ENCODE results near the gene CALD1.
A peak's percentile ranks its signal among the peaks of the same experiment; 100 is the strongest.
"Not testable (repeated sequence)": the region's sequence is repeated elsewhere in the genome, so short reads cannot be mapped to it uniquely, and the experiment has no call there.

Gene CALD1

GRCh38 chr7:134954197-134955082 lies 175.0 kb downstream of the CALD1 start:
- peak; percentile 58 for DNase-seq (ENCODE audit: low read depth)

GRCh38 chr7:134957005-134957404 lies 177.6 kb downstream of the CALD1 start:
- no peak for DNase-seq (ENCODE audit: low read depth)

DNA sequence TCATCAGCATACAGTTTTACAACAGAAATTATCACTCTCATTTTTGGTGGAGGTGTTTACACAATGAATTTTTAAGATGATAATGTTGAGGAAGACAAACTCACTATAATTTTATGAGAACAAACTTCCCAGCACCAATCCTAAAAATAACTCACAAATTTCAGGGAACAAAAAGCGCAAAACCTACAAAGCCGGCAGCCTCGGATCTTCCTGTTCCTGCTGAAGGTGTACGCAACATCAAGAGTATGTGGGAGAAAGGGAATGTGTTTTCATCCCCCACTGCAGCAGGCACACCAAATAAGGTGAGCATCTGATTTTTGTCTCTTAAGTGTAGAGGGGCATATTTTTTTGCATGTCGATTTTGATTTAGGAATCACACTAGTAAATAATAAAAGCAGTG lies 180.4 kb downstream of the CALD1 start:
- no peak for DNase-seq (ENCODE audit: low read depth)

- no peak for DNase-seq (ENCODE audit: low read depth)
Measured at GRCh38 chr7:134962270-134962780, 182.9 kb downstream of the CALD1 start.

DNA sequence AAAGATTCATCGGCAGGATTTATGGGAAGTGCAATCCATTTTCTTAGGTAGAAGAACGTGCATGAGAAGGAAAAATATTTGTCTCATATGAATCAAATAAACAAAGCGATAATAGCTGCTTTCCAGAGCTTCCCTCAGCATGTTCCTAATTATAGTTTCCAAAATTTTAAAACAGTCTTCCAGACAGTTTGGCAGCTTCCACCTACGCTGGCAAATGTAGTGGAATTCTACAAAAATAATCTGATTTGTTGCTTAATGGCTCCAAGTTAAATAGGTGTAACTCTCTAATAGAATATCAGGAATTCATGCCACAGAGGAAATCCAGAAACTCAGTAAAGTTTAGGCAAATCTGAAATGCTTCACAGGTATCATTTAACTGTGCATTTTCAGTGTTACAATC lies 183.6 kb downstream of the CALD1 start:
- DNase-seq (ENCODE audit: low read depth): no peak

DNA sequence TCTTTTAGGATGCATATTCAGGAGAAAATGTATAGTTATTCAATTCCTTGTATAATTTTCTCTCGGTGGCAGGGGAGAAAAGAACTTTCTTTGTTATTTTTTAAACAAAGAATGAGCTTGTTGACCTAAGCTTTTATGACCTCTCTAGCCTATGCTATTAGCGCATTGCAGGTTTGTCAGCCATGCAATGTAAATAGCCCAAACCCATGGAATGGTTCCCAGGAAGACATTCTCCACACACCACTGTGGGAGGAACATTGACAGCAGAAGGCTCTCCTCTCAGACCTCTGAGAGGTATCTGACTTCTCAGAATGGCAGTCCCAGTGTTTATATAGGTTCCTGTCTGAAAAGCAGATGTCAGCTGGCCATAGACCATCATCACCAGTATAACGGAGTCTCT lies 187.3 kb downstream of the CALD1 start:
- no peak for DNase-seq (ENCODE audit: low read depth)

DNA sequence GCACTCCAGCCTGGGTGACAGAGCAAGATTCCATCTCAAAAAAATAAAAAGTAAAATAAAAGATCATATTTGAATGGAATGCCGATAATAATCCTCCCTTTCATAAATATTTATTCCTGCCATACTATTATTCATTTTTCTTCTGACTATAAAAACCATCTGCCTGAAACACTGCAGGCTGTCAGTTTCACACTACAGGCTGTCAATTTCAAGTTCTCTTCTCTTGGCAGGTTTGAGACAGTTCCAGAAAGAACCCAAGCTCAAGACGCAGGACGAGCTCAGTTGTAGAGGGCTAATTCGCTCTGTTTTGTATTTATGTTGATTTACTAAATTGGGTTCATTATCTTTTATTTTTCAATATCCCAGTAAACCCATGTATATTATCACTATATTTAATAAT lies 188.7 kb downstream of the CALD1 start:
- DNase-seq (ENCODE audit: low read depth): no peak

GRCh38 chr7:134981645-134982044 lies 202.2 kb downstream of the CALD1 start:
- DNase-seq (ENCODE audit: low read depth): not testable (repeated sequence)

DNA sequence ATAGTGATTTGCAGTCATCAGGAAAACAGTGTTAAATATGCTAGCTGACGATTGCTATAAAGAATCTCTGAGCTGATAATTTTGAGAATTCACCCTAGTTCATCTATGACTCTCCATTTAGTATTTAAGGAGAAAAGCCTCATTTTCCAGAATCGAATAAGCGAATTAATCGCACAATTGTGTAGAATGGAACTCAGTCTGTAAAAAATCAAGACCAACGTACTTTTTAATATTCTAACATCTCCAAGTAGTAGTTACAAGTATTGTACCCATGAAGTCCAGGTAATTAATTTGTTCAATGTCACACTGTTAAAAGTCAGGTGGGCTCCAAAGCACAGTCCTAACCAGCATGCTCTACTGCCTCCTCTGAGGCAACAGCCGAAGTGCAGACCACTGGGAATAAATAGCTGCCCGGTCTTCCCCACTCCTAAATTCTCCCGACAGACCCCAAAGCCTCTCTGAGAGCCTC lies 206.5 kb downstream of the CALD1 start:
- DNase-seq (ENCODE audit: low read depth): no peak

DNA sequence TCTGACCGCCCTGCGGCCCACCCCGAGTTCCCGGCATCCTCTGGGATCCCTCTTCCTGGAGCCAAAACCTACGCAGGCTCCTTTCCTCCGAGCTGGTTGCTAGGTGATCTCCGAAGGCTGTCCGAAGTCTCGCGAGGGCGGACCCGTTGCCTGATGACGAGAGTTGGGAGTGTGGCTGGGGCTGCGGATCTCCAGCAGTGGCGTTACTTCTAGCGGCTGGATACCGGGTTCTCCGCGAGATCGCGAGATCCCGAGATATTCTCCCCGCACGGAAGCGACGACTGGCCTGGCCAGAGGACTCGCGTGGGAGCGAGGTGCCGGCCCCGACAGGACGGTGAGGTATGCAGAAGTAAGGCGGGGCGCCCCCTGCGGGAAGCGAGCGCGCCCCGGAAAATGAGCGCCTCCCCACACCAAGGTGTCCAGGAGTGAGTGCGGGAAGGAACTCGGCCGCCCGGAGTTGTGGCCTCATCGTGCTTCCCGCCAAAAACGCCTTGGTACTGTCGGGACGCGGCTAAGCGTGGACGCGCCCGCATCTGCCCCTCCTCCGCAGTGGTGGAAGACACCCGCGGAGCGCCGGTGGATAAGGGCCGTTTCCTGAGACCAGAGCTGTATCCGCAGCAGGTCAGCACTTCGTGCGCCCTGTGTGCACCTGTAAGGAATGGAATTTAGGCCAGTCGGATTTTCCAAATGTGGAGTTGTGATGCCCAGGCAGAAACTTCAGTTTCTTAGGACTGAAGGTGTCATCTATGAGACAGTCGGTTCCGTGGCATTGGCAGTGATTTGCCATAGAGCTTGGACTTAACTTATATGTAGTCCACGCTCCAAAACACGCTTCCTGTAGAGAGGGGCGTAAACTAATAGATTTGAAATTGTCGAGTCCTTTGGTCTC lies 207.2 kb downstream of the CALD1 start, which contains the start of gene AGBL3:
AGBL3 (plus strand) TSS at position 146 of the 889 bp plus-strand sequence. CDS start 1,426 bp downstream, outside the sequence.
- peak; percentile 96 for DNase-seq (ENCODE audit: low read depth)

- peak; percentile 19 for DNase-seq (ENCODE audit: low read depth)
Measured at GRCh38 chr7:134988161-134988560, 208.7 kb downstream of the CALD1 start.

DNA sequence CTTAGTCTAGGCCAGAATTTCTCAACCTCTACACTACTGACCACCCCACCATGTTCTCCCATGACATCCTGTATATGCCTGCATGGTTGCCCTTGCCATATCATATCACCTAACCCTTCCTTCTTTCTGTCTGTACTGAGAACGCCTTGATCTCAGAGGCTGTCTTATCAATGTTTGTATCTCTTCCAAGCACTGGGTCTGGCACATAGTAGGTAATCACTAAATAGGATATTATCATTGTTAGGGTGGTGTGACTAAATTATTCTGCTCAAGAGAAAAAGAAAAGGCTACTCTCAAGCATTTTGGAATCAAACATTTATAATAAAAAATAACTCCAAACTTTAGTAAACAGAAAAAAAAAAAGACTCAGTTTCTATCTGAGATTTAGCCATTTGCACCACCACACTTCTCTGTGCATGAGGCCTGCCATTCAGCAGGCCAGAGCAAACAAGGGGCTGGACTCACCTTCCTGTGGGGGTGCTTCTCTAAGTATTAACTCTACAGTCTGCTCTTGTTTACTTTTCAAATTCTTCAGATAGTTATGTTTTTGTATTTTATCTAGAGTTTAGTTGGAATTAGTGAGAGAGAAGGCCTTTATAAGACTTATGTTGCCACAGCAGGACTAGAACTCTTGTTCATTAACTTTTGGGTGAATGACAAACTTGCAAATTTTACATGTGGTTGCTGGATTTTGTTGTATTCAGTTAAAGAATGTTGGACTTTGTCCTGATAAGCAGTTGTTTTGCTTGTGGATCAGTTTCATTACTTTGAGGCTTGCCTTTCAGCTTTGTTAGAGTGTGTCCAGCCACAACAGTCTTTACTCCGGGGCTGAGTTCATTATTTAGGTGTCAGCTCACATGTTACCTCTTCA lies 212.3 kb downstream of the CALD1 start:
- DNase-seq (ENCODE audit: low read depth): no peak

- no peak for DNase-seq (ENCODE audit: low read depth)
Measured at GRCh38 chr7:134992626-134993179, 213.3 kb downstream of the CALD1 start.

DNA sequence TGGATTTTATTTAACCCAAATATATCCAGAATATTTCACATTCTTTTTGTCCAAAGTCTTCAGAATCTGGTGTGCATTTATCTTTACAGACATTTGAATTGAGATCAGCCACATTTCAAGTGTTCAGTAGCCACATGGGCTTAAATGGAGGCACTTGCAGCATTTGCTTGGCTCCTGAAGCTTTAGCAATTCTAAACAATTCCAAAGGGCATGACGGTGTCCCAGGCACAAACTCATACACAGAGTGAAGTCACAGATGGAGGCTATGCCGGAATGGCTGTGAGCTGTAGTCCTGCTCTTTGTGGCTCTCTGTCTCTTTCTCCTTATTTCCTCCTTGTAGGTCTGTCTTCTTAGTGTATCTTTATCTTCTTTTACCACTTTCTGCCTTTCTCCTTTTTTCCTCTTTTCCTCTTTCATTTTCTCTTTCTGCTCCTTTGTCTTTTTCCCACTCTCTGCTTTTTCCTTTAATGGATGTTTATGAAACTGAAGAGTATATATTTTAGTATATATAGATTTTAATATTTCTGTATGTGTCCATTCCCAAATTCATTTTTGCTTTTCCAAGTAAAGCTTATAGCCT lies 214.5 kb downstream of the CALD1 start:
- no peak for DNase-seq (ENCODE audit: low read depth)

GRCh38 chr7:134995239-134996096 lies 216.0 kb downstream of the CALD1 start:
- no peak for DNase-seq (ENCODE audit: low read depth)

GRCh38 chr7:134996097-134996550 lies 216.7 kb downstream of the CALD1 start:
- no peak for DNase-seq (ENCODE audit: low read depth)

GRCh38 chr7:134997214-134997885 lies 217.9 kb downstream of the CALD1 start:
- DNase-seq (ENCODE audit: low read depth): no peak

GRCh38 chr7:134999136-134999535 lies 219.7 kb downstream of the CALD1 start:
- no peak for DNase-seq (ENCODE audit: low read depth)

Measured in ELR (cell line).